Esophagus muscularis mucosa (tissue), 4 donors: ENCODE measurements around the gene TEX2.

Experiments used
- EP300 ChIP-seq: sonication (generic); formaldehyde crosslinking; IDR thresholded peaks from one replicate; pipeline ENCODE4 v1.6.1; 2017; ENCODE audit warnings: antibody characterized with exemption
- POLR2A ChIP-seq: fragments of 450-650 bp; IDR thresholded peaks from one replicate; pipeline ENCODE4 v1.6.1; 2017; ENCODE audit warnings: antibody characterized with exemption, moderate library complexity, mild to moderate bottlenecking, low read depth
- POLR2AphosphoS5 ChIP-seq, 2 donors: sonication (generic); formaldehyde crosslinking; IDR thresholded peaks; one replicate each; pipeline ENCODE4 v1.6.1; 2017; ENCODE audit warnings: antibody characterized with exemption in 2 of 2
- TF ChIP-seq, protein P1 (sequence below), 3 experiments: fragments of 200-600 bp in 2 of 3; fragments of 450-650 bp in 1 of 3; sonication (generic) in 2 of 3; IDR thresholded peaks; one replicate each; pipeline ENCODE4 v1.5.1; 2017 to 2019; ENCODE audit warnings: antibody characterized with exemption in 3 of 3, mild to moderate bottlenecking in 2 of 3, moderate library complexity in 1 of 3

DNA sequence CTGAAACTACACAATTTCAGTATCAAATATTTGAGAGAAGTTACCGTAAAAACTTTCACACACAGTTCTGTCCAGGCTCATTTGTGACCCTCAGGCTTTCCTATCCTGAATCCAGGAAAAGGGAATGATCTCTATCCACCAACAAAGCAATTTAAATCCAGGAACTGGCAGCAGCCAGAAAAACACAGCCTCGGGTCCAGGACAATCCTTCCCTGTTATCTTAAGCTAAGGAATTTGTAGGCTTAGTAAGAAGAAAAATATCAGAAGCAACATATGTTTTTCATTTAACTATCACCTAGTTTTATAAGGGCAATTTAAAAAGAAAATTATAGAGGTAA is 47.1 kb downstream of the TEX2 start:
- TF ChIP-seq, protein P1, sequence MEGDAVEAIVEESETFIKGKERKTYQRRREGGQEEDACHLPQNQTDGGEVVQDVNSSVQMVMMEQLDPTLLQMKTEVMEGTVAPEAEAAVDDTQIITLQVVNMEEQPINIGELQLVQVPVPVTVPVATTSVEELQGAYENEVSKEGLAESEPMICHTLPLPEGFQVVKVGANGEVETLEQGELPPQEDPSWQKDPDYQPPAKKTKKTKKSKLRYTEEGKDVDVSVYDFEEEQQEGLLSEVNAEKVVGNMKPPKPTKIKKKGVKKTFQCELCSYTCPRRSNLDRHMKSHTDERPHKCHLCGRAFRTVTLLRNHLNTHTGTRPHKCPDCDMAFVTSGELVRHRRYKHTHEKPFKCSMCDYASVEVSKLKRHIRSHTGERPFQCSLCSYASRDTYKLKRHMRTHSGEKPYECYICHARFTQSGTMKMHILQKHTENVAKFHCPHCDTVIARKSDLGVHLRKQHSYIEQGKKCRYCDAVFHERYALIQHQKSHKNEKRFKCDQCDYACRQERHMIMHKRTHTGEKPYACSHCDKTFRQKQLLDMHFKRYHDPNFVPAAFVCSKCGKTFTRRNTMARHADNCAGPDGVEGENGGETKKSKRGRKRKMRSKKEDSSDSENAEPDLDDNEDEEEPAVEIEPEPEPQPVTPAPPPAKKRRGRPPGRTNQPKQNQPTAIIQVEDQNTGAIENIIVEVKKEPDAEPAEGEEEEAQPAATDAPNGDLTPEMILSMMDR (IDR thresholded peaks at IDR 0.05): no peak
- TF ChIP-seq POLR2A (no peak), POLR2AphosphoS5 (IDR thresholded peaks at IDR 0.05) (no peak), EP300 (no peak)
